ENCODE data around the gene SYT1.

Gene SYT1

DNA sequence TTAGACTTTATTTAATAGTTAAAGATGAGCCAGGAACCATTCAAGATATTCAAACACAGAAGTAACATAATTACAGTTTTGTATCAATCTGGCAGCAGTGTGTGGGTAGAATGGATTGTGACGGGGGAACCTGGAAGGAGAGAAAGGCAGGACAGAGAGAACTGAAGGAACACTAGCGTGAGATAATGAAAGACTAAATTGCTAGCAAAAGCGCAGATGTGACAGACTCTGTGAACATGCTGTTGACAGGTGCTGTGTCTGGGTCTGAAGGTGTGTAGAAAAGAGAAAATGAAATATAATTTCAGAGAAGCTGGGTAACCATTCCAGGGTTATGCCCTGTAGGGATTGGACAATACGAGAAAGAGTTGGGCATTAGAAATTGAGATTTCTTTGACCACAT, 372.3 kb downstream of the SYT1 start:
- no peak for DNase-seq

GRCh38 chr12:79238246-79238645, 373.7 kb downstream of the SYT1 start:
- DNase-seq: no peak

DNA sequence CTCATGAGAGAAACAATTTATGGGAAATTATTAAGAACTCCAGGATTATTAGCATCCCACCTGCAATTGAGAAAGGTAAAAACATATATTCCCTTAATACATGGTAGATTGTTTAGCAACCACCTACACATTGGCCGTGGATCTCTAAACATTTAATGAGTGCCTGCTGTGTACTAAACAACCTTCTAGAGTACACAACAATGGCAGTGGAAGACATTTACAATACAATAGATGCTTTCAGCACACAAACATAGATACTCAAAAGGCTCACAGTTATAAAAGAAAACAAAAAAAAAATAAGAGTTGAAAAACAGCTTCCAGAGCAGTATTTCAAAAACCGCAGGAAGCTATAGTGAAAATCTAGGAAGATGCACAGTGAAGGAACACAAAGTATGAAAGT, 382.9 kb downstream of the SYT1 start:
- DNase-seq: no peak

GRCh38 chr12:79250186-79250585, 385.6 kb downstream of the SYT1 start:
- DNase-seq: no peak

DNA sequence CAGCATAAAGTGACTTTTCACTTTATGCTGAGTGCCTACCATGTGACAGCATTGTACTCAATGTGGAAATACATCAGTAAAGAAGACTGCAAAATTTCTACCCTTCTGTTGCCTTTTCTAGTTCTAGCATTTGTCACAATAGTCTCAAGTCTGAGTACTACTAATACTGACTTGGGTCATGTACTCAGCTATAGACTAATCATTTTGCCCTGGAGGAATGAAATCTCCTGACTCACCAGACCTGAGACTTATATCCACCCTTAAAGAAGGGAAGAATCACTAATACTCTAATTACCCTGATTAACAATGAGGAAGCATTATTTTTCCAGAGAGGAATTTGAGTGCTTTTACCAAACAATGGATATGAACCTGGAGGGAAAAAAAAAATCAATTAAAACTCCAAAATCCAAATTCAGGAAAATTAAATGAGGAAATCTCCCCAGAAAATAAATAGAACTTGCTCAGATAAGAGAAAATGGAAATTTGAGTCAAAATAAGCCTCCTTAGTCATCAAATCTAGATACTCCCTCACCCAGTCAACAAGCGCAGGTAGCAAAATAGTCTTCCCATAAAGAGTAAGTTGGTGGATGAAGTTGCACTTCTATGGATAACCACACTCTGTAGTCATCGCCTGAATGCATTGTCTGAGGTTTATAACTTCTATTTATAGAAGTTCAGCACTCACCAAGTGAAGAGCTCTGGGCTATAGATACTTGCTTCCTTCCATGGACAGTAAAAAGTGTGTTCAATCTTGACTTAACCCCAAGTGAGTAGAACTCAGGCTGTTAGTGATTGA, 386.6 kb downstream of the SYT1 start:
- no peak for DNase-seq

DNA sequence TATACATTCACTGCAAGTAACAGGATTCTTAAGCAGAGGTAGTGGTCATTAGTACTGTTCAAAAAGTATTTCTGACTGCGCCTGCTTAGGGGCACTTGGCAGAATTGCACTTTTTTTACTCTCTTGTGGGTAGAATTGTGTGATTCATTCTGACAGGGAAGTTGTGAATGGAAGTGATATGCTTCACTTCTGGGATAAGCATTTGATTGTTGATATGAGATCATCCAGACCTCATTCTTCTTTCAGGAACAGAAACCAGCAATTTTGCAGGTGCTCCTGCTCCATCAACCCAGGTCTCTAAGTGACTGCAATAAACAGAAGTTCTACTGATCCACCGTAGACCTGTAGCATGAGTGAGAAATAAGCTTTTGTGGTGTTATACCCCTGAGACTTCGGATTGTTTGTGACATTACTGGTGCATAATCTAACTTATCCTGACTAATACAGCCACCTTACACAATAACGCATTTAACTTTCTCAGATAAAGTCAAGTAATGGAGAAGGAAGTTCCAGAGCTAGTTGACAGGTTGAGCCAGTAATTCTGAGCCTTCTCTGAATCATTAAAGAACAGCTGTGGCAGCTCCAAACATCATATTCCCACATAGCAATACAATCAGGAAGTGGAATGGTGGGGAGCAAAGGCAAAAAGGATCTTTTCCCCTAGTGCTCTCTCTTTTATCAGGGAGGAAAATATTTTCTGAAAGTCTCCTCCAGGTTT, 387.9 kb downstream of the SYT1 start:
- DNase-seq: no peak

GRCh38 chr12:79255288-79255687, 390.7 kb downstream of the SYT1 start:
- no peak for DNase-seq

DNA sequence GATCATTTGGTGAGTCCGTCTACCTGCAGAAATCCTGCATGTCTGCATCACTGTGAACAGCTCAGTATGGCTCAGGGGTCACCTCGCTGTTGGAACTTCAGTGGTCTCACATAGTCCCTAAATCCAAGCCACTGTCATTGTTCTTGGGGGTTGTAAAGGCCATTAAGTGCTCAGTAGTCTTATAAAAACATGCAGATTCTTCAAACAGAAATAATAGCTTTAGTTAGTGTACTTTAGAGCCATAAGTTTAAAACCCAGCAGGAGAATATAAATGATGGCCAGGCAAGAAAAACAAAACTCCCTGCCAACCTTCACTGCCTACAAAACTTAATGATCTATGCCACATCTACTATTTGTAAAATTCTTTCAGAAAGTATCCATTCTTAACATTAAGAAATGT, 396.3 kb downstream of the SYT1 start:
- DNase-seq: no peak

- no peak for DNase-seq
These were observed 398.4 kb downstream of the SYT1 start for GRCh38 chr12:79262938-79263337.

DNA sequence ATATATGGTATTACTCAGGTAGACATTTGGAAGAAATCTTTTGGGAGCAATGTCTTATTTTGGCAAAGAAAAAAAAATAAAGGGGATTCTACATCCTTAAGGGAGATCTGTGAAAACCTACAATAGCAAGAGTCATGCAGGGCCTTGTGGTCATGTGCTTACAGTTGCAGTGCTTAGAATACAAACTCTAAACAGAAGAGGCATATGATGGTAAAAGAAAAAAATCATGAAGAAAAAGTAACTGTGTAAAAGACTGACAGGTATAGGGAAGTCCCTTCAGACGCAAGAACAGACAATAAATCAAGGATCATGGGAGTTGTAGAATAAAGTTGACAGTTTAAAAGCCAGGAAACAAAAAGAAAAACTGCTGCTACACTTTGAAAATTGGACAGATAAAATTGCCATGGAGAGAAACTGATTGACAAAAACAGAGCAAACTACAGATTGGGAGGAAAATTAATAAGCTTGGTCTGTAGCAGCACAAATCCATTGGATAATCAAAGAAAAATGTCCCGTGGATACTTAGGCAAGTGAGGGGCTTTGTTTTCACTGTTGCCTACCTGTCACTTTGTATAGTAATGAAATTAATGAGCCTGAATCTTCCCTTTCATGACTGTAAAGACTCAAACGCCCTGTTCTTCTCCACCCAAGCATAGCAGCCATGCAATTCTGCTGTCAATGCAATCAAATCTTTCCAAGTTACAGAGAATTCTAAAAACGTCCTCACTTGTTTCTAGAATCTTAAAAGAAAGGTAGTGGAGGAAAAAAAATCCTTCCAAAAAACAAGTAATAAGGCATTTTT, 402.0 kb downstream of the SYT1 start:
- no peak for DNase-seq

GRCh38 chr12:79267580-79267979, 403.0 kb downstream of the SYT1 start:
- no peak for DNase-seq

DNA sequence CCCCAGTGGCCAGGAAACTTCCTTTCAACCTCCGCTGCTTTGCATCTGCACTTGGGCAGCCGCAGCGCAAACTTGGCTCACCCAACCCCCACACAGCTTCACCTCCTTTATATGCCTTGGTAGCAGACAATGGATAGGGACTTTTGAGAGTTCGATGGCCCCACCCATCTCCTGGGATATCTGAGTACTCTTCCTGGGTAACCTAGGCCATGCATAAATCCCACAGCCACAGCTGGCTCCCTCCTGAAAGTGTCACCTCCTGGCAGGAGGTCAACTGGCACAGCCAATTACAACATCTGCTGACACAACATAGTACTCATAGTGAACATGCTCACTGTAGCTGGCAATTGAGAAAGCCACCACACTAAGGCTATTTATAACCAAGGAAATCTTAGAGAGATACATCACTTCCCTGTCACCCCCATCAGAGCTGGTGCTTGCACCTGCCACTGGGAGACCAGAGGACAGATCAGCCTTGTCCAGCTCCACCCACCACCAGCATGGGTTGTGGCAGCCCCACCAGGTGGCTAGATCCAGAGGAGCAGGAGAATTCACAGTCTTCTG, 410.0 kb downstream of the SYT1 start:
- DNase-seq: peak; percentile 23

- no peak for DNase-seq
These were observed 411.1 kb downstream of the SYT1 start for GRCh38 chr12:79275631-79276030.

DNA sequence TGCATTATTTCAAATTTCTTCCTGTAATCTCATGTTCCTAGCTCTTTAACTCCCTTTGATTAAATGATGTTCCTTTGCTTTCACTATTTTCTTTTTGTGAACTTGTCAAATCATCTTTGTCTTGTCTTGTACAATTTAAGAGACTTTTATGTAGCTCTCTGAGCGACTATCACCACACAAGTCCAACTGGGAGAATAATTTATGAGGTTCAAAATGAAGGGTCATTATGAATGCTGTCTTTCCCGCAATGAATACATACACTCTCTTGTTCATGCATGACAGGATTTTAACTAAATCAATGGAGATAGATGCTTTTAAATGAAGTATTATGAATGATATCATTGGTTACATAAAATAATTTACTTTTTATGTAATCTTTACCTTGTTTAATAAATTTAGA, 418.8 kb downstream of the SYT1 start:
- no peak for DNase-seq

DNA sequence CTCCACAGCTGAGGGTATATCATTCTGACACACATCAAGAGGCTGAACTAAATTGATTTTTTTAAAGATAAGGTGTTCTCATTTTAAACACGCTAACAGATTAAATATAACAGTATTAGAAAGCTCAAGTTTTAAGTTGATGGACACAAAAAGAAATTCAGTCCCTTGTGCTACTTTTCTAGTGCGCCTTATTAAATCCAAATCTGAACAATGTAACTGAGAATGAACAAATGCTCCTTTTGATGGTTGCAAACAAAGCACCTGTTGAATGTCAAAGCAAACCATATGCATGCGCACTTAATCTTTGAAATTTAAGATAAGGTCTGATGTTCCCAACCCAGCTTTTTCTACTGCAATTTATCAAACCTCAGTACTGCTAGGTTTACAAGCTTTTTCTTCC, 424.3 kb downstream of the SYT1 start:
- DNase-seq: no peak

DNA sequence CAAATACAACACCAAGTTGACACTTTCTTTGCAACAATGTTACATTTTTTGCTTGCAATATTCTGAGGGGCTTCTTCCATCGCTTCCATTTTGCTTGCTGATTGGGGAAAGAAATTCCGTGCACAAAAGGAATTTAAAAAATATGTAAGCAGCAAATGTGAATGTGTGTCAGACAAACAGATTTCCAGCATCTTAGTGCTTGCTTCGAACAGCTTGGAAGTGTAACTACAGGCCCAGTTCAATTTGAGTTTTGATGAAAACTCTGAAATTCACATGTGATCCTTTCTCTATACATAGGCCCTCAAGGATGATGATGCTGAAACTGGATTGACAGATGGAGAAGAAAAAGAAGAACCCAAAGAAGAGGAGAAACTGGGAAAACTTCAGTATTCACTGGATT, 427.1 kb downstream of the SYT1 start:
- no peak for DNase-seq

DNA sequence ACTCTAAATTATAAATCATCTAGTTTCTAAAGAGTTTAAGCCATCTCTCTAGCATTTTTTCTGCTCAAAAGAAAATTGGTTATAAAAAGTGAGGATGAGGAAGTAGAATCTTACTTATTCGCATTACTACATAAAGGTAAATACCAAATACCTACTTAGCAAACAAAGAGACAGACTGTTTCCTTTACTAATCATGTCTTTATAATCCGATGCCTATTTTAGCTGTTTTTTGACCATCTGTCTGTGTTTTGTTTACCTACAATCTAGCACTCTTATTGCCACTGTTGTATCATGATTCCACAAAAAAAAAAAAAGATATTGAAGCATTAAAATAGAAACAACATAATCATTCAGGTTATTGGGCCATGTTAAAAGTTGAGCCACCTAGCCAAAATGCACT, 430.0 kb downstream of the SYT1 start:
- DNase-seq: no peak

DNA sequence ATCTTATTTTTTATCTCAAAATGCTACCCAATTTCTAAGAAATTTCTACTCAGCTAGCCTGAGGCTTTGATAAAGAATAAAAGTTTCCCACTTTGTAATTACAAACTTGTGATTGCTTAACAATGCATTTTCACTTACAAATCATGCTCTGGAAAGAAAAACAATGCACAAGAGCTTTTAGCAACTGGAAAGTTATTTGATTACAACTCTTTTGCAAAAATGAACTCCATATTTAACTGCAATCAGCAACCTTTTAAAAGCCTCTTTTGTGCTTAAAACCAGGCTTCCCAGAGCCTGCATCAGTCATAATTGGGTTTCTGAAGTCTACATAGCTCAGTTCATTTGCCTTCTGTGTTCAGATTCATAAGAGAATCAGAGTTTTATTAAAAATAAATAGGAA, 431.0 kb downstream of the SYT1 start:
- DNase-seq: no peak

DNA sequence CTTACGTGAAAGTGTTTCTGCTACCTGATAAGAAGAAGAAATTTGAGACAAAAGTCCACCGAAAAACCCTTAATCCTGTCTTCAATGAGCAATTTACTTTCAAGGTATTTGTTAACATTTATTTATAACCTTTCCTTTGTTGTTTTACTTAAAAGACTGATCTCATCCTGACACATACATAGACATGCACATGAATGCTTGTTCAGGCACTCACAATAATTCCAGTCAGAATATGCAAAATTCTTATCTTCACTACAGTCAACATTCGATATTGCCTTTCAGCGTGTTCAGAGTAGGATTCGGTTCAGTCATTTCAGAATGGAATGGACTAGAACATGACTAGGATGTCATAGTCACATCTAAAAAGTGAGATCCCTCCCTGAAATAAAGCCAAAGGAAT, 431.6 kb downstream of the SYT1 start:
- DNase-seq: no peak

GRCh38 chr12:79296871-79297270, 432.3 kb downstream of the SYT1 start:
- no peak for DNase-seq

GRCh38 chr12:79298506-79298905, 433.9 kb downstream of the SYT1 start:
- peak; percentile 66 for DNase-seq

GRCh38 chr12:79299447-79300198, 435.0 kb downstream of the SYT1 start:
- no peak for DNase-seq

DNA sequence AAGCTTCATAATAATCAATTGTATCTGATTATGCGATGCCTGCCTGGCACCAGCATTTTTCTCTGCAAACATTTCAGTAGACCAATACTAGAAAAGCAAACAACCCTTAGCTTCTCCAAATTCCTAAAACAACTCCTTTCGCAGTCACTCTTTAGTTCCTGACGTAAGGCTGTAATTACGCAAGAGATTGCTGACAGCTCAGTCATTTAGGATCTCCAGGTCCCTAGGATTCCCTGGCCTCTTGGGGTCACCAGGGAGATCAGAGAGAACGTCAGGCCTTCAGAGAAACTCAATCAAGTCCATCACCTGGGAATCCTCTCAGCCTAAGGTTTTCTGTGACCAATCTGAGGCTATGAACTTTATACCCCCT, 435.6 kb downstream of the SYT1 start:
- no peak for DNase-seq

Data from DMS79 treated with DMSO at 0.1 percent for 48 hours (cell line).